GM12878 (cell line): ENCODE data around the gene TGFB2.

Source experiments
- CREM ChIP-seq: IDR thresholded peaks from 2 replicates; pipeline ENCODE4 v1.6.1; 2014; ENCODE audit warnings: antibody characterized with exemption, low read depth
- KLF5 ChIP-seq: fragments of 450-650 bp; IDR thresholded peaks from 2 replicates; pipeline ENCODE4 v1.6.1; 2014; ENCODE audit warnings: mild to moderate bottlenecking; ENCODE audit not compliant: partially characterized antibody
- NR2C2 ChIP-seq: IDR thresholded peaks from 2 replicates; pipeline ENCODE4 v1.6.1; 2011; ENCODE audit warnings: borderline replicate concordance, low read depth; ENCODE audit not compliant: control insufficient read depth, insufficient read length
- POLR2A ChIP-seq: IDR thresholded peaks from 2 replicates; pipeline ENCODE4 v1.6.1; 2011; ENCODE audit warnings: low read depth, mild to moderate bottlenecking, low read length
- POLR2AphosphoS2 ChIP-seq: IDR thresholded peaks from 2 replicates; pipeline ENCODE4 v1.6.1; 2011; ENCODE audit warnings: low read depth, mild to moderate bottlenecking, low read length, improper control_type of control experiment, moderate library complexity
- POU2F2 ChIP-seq: IDR thresholded peaks from 3 replicates; pipeline ENCODE4 v1.6.1; 2011; ENCODE audit warnings: low read depth, mild to moderate bottlenecking, low read length, borderline replicate concordance
- SIX5 ChIP-seq: IDR thresholded peaks from 2 replicates; pipeline ENCODE4 v1.6.1; 2011; ENCODE audit warnings: mild to moderate bottlenecking, low read depth, low read length, moderate library complexity; ENCODE audit not compliant: severe bottlenecking
- TF ChIP-seq, protein P1 (sequence below), 3 experiments: IDR thresholded peaks in 2 of 3; conservative IDR thresholded peaks in 1 of 3; 2 replicates each; pipeline ENCODE4 v1.5.1; 2011; ENCODE audit warnings: low read depth in 3 of 3, low read length in 3 of 3, mild to moderate bottlenecking in 3 of 3, control low read depth in 2 of 3, moderate library complexity in 2 of 3, inconsistent platforms in 1 of 3, mixed read lengths in 1 of 3; ENCODE audit not compliant: control insufficient read depth in 2 of 3, insufficient read depth in 1 of 3; ENCODE audit errors: extremely low read depth in 1 of 3
- TF ChIP-seq, protein P2 (sequence below): IDR thresholded peaks from 2 replicates; pipeline ENCODE4 v1.6.1; 2012; ENCODE audit warnings: low read depth, low read length, improper control_type of control experiment

DNA sequence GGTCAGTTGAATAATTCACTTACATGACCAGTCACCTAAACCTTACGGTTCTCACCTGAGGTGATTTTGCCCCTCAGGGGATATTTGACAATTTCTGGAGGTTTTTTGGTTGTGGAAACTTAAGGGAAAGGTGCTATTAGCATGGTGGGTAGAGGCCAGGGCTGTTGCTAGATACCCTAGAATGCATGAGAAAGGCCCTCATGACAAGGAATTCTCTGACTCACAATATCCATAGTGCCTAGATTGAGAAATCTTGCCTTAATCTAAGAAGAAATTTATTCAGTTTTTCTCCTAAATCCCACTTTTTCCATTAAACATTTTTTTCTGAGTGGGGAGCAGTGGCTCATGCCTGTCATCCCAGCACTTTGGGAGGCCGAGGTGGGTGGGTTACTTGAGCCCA, 119.7 kb downstream of the TGFB2 start:
- TF ChIP-seq, protein P1, sequence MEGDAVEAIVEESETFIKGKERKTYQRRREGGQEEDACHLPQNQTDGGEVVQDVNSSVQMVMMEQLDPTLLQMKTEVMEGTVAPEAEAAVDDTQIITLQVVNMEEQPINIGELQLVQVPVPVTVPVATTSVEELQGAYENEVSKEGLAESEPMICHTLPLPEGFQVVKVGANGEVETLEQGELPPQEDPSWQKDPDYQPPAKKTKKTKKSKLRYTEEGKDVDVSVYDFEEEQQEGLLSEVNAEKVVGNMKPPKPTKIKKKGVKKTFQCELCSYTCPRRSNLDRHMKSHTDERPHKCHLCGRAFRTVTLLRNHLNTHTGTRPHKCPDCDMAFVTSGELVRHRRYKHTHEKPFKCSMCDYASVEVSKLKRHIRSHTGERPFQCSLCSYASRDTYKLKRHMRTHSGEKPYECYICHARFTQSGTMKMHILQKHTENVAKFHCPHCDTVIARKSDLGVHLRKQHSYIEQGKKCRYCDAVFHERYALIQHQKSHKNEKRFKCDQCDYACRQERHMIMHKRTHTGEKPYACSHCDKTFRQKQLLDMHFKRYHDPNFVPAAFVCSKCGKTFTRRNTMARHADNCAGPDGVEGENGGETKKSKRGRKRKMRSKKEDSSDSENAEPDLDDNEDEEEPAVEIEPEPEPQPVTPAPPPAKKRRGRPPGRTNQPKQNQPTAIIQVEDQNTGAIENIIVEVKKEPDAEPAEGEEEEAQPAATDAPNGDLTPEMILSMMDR (IDR thresholded peaks at IDR 0.05 in 2 of 3, conservative IDR thresholded peaks at IDR 0.05 in 1 of 3; ENCODE audit: control insufficient read depth in 2 of 3, extremely low read depth in 1 of 3, insufficient read depth in 1 of 3, low read depth in 3 of 3, low read length in 3 of 3), result no peak
- TF ChIP-seq NR2C2 (no peak), POLR2A (no peak), CREM (no peak), SIX5 (no peak), POU2F2 (no peak), KLF5 (no peak), POLR2AphosphoS2 (no peak)
- TF ChIP-seq, protein P2, sequence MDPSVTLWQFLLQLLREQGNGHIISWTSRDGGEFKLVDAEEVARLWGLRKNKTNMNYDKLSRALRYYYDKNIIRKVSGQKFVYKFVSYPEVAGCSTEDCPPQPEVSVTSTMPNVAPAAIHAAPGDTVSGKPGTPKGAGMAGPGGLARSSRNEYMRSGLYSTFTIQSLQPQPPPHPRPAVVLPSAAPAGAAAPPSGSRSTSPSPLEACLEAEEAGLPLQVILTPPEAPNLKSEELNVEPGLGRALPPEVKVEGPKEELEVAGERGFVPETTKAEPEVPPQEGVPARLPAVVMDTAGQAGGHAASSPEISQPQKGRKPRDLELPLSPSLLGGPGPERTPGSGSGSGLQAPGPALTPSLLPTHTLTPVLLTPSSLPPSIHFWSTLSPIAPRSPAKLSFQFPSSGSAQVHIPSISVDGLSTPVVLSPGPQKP, result no peak
